KMS-11 (cell line): ENCODE measurements around the gene PCNX3.

Experiments used
- H2AFZ ChIP-seq: fragments of 200-600 bp; sonication (generic); 2 replicates; pipeline ENCODE4 v1.6.1; 2016; ENCODE audit warnings: antibody characterized with exemption, mixed run types, low read depth
- H3K27ac ChIP-seq: fragments of 200-600 bp; sonication (generic); 2 replicates; pipeline ENCODE4 v1.6.1; 2016; ENCODE audit warnings: mild to moderate bottlenecking, mixed run types
- H3K27me3 ChIP-seq: fragments of 200-600 bp; sonication (generic); 2 replicates; pipeline ENCODE4 v1.6.1; 2017; ENCODE audit warnings: mild to moderate bottlenecking, low read depth, mixed run types, moderate library complexity; ENCODE audit not compliant: insufficient read depth
- H3K36me3 ChIP-seq: fragments of 200-600 bp; sonication (generic); 2 replicates; pipeline ENCODE4 v1.6.1; 2017; ENCODE audit warnings: mild to moderate bottlenecking, mixed run types; ENCODE audit not compliant: insufficient read depth
- H3K4me1 ChIP-seq: fragments of 200-600 bp; sonication (generic); 2 replicates; pipeline ENCODE4 v1.6.1; 2016; ENCODE audit warnings: mild to moderate bottlenecking, low read depth, mixed run types; ENCODE audit not compliant: poor library complexity, severe bottlenecking
- H3K4me2 ChIP-seq: fragments of 200-600 bp; sonication (generic); 2 replicates; pipeline ENCODE4 v1.7.0; 2016; ENCODE audit warnings: mild to moderate bottlenecking, mixed run types
- H3K4me3 ChIP-seq: fragments of 200-600 bp; sonication (generic); IDR thresholded peaks from 2 replicates; pipeline ENCODE4 v1.6.1; 2017; ENCODE audit warnings: low read depth, low read length, mixed read lengths; ENCODE audit not compliant: insufficient read depth
- H3K79me2 ChIP-seq: fragments of 200-600 bp; sonication (generic); 2 replicates; pipeline ENCODE4 v1.6.1; 2016; ENCODE audit warnings: low read depth, mixed run types; ENCODE audit not compliant: insufficient read depth
- H3K9ac ChIP-seq: fragments of 200-600 bp; sonication (generic); 2 replicates; pipeline ENCODE4 v1.6.1; 2016; ENCODE audit warnings: mild to moderate bottlenecking, mixed run types
- H4K20me1 ChIP-seq: fragments of 200-600 bp; sonication (generic); 2 replicates; pipeline ENCODE4 v1.6.1; 2016; ENCODE audit warnings: mild to moderate bottlenecking, mixed run types; ENCODE audit not compliant: insufficient read depth
- TF ChIP-seq, protein P1 (sequence below): fragments of 200-600 bp; sonication (generic); conservative IDR thresholded peaks from 2 replicates; pipeline ENCODE4 v1.6.1; 2017; ENCODE audit warnings: low read depth, mild to moderate bottlenecking, antibody characterized with exemption, low read length, moderate library complexity, mixed read lengths

PCNX3 gene

DNA sequence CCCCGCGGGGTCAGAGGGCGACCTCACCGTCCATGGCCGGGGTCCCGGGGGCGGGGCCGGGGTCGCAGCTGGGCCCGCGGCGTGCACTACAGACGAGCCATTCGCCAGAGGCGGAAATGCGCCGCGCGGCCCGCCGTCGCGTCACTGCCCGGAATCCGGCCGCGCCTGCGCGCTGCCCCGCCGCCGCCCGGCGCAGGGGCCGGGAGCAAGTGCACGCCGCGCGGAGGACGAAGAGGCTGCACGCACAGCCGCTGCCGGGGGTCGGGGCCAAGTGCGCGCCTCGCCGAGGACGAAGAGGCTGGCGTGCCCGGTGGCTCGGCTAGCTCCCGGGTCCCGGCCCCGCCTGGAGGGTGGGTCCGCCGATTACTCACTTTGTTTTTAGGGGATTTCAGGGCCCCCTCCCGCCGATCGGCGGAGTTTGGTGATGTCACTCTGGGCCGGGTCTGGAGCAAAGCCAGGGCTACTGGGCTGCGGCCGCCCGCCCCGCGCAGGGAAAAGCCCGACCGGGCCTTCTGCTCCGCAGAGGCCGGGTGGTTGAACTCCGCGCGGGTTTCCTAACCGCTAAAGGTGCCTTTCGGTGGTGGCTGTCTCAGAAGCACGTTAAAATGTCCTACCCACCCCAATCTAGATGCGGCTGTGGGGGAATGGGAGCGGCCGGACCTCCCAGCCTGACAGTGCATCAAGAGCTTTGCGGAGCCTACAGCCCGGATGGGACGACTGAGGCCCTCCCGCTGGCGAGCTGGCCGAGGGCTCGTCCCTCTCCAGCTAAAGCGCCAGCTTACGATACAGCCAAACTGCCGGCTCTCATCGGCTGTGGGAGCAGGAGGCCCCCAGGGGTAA lies 47.4 kb downstream of the PCNX3 start, which contains the start of gene RELA:
RELA (minus strand) TSS at position 118 of the 840 bp plus-strand sequence; CDS start at position 34, 84 bp downstream.
- H4K20me1 ChIP-seq: no peaks in the 10 kb centered on the region
- TF ChIP-seq, protein P1, sequence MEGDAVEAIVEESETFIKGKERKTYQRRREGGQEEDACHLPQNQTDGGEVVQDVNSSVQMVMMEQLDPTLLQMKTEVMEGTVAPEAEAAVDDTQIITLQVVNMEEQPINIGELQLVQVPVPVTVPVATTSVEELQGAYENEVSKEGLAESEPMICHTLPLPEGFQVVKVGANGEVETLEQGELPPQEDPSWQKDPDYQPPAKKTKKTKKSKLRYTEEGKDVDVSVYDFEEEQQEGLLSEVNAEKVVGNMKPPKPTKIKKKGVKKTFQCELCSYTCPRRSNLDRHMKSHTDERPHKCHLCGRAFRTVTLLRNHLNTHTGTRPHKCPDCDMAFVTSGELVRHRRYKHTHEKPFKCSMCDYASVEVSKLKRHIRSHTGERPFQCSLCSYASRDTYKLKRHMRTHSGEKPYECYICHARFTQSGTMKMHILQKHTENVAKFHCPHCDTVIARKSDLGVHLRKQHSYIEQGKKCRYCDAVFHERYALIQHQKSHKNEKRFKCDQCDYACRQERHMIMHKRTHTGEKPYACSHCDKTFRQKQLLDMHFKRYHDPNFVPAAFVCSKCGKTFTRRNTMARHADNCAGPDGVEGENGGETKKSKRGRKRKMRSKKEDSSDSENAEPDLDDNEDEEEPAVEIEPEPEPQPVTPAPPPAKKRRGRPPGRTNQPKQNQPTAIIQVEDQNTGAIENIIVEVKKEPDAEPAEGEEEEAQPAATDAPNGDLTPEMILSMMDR: no peak

DNA sequence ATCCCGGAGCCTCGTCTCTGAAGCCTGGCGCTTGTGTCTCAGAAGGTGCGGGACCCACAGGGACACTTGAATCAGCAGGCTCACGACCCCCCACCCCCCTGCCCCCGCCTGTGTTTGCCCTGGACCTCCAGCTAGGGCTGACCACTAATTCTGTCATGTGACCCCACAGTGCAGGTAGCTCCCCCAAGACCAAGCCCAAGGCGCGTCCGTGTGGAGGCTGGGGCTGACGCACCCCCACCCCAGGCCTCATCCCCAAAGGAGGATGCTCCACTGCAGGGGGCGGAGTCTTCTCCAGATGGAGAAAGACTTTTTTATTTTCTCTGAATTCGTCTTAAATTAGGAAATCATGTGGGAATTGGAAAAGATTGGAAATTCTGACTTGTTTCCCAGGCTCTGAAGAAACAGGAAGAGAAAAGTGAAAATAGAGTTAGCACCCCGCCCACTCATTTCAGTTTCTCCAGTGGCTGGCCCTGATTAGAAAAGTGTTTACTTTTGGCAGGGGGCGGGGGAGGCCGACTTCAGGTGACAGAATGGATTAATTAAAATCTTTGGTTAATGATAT lies 48.1 kb downstream of the PCNX3 start:
- peak overlapping the region; percentile 89 for H2AFZ ChIP-seq
- no peaks in the 10 kb centered on the region for H4K20me1 ChIP-seq
- H3K4me2 ChIP-seq: peak overlapping the region; percentile 86
- H3K27ac ChIP-seq: peak overlapping the region; percentile 89
- H3K27me3 ChIP-seq: no peaks in the 10 kb centered on the region
- H3K9ac ChIP-seq: peak overlapping the region; percentile 70
- H3K4me3 ChIP-seq: no peak overlapping the region
- H3K36me3 ChIP-seq: peaks cover 1% of the 10 kb centered on the region; the same call in 1 of the 2 replicates
- H3K4me1 ChIP-seq: peaks cover 17% of the 10 kb centered on the region
- peaks cover 16% of the 10 kb centered on the region for H3K79me2 ChIP-seq
- TF ChIP-seq, protein P1: no peak

More for the DNA sequence above, 47.4 kb downstream of the PCNX3 start, which contains the start of gene RELA:
- Histone ChIP-seq H3K9ac (peak within 1 kb of the TSS; percentile 70), H3K36me3 (peaks cover 3% of the 10 kb centered on the region; the same call in 1 of the 2 replicates), H2AFZ (peak within 1 kb of the TSS; percentile 89), H3K27me3 (no peaks in the 10 kb centered on the region), H3K4me1 (peaks cover 17% of the 10 kb centered on the region), H3K4me2 (peak within 1 kb of the TSS; percentile 94), H3K4me3 (no peak within 1 kb of the TSS), H3K79me2 (peaks cover 16% of the 10 kb centered on the region), H3K27ac (peak within 1 kb of the TSS; percentile 89)

DNA sequence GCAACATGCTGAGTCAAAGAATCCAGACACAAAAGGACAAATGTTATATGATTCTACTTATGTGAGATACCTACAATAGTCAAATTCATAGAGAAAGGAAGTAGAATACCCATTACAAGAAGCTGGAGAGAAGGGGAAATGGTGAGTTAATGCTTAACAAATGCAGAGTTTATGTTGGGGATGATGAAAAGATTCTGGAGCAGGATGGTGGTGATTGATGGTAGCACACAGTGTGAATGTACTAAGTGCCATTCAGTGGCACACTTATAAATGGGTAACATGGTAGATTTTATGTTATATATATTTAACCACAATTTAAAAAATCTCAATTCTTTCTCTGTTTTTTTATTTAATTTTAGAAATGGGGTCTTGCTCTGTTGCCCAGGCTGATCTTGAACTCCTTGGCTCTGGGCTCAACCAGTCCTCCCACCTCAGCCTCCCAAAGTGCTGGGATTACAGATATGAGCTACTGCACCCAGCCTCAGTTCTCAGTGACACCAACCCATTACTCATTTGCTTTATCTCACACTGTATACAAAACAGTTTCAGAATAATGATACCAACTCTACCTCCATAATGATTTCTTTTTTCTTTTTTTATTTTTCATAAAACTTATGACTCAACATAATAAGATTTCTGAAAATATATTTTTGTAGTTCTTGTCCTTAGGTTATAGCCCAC lies 56.7 kb downstream of the PCNX3 start:
- no peaks in the 10 kb centered on the region for H3K79me2 ChIP-seq
- H4K20me1 ChIP-seq: no peaks in the 10 kb centered on the region
- no peaks in the 10 kb centered on the region for H3K4me1 ChIP-seq
- no peaks in the 10 kb centered on the region for H3K36me3 ChIP-seq
- no peak overlapping the region for H2AFZ ChIP-seq
- H3K9ac ChIP-seq: no peak overlapping the region
- TF ChIP-seq, protein P1: no peak
- no peak overlapping the region for H3K4me2 ChIP-seq
- H3K27ac ChIP-seq: no peak overlapping the region
- no peaks in the 10 kb centered on the region for H3K27me3 ChIP-seq
- no peak overlapping the region for H3K4me3 ChIP-seq

DNA sequence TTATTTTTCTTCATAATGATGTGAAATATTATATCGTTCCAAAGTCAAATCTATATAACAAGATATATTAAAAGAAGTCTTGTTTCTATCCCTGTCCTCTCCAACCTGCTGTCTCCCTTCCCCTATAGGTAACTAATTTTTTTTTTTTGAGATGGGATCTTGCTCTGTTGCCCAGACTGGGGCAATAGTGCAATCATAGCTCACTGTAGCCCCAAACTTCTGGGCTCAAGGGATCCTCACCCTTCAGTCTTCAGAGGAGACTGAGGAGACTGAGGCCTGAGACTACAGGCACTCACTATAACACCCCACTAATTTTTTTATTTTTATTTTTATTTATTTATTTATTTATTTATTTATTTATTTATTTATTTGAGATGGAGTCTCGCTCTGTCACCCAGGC lies 57.4 kb downstream of the PCNX3 start:
- Histone ChIP-seq H3K4me2 (no peak overlapping the region), H2AFZ (no peak overlapping the region), H3K79me2 (no peaks in the 10 kb centered on the region), H3K4me1 (no peaks in the 10 kb centered on the region), H4K20me1 (no peaks in the 10 kb centered on the region), H3K4me3 (no peak overlapping the region), H3K27me3 (no peaks in the 10 kb centered on the region), H3K36me3 (no peaks in the 10 kb centered on the region), H3K9ac (no peak overlapping the region), H3K27ac (no peak overlapping the region)
- TF ChIP-seq, protein P1: no peak
